Thoracic aorta (tissue), 2 donors: Measurements from ENCODE around the gene NUMA1. TPM values are rescaled to one million over a fixed set of nuclear protein-coding genes. Genes with fewer than 3 reads are reported as not detected.

Source experiments
- ATAC-seq: fragments of 150-250 bp; one replicate; pipeline ENCODE4 v1.8.0; 2017; ENCODE audit warnings: low read depth; ENCODE audit not compliant: insufficient number of reproducible peaks, low FRiP score
- DNase-seq: peaks from one replicate; pipeline ENCODE4 v3.0.0-alpha.2; 2020; ENCODE audit warnings: low spot score
- H3K27ac ChIP-seq, 2 donors: fragments of 200-600 bp; sonication (generic); 1 replicate in 1 of 2; 2 replicates in 1 of 2; pipeline ENCODE4 v1.5.1; 2016; ENCODE audit warnings: mild to moderate bottlenecking in 2 of 2, moderate library complexity in 2 of 2
- H3K27me3 ChIP-seq: fragments of 200-600 bp; sonication (generic); replicated peaks from 2 replicates; pipeline ENCODE4 v1.6.0; 2016; ENCODE audit warnings: mild to moderate bottlenecking; ENCODE audit not compliant: insufficient read depth
- H3K36me3 ChIP-seq: fragments of 200-600 bp; sonication (generic); one replicate; pipeline ENCODE4 v1.5.1; 2016
- H3K4me1 ChIP-seq, 2 donors: fragments of 200-600 bp; sonication (generic); 1 replicate in 1 of 2; 2 replicates in 1 of 2; pipeline versions ENCODE4 v1.5.1 to v1.6.0; 2016; ENCODE audit warnings: low read depth in 2 of 2, mild to moderate bottlenecking in 1 of 2; ENCODE audit not compliant: control insufficient read depth in 1 of 2
- H3K4me3 ChIP-seq: fragments of 200-600 bp; sonication (generic); 2 replicates; pipeline ENCODE4 v1.5.1; 2016; ENCODE audit warnings: mild to moderate bottlenecking
- H3K9me3 ChIP-seq: fragments of 200-600 bp; sonication (generic); 2 replicates; pipeline ENCODE4 v1.5.1; 2016
- CTCF ChIP-seq: fragments of 200-600 bp; sonication (generic); IDR thresholded peaks from one replicate; pipeline ENCODE4 v1.5.1; 2019; ENCODE audit warnings: antibody characterized with exemption
- total RNA-seq, 2 donors: library from RNA; depleted of rRNA; stranded (reverse); fragments of >200 nt; gene quantifications; one replicate each; pipeline versions ENCODE4 v1.1.0 to v1.2.3, GENCODE V29; 2016

The NUMA1 gene
- total RNA-seq, 2 donors from 2014 or later: 282 to 286 TPM

GRCh38 chr11:72102162-72102561, 21.8 kb upstream of the NUMA1 start:
- H3K4me3 ChIP-seq: peak overlapping the region; percentile 90
- peaks cover 17 to 34% of the 10 kb centered on the region in 2 donors for H3K4me1 ChIP-seq
- peaks cover 19% of the 10 kb centered on the region for H3K36me3 ChIP-seq
- TF ChIP-seq CTCF: no peak
- H3K9me3 ChIP-seq: no peaks in the 10 kb centered on the region
- DNase-seq (no peak), ATAC-seq (no peak)
- peak overlapping the region; percentile 91 to 92 for H3K27ac ChIP-seq
- no peaks in the 10 kb centered on the region for H3K27me3 ChIP-seq

GRCh38 chr11:72100462-72100861, 20.1 kb upstream of the NUMA1 start:
- H3K36me3 ChIP-seq: peaks cover 24% of the 10 kb centered on the region

GRCh38 chr11:72100009-72100408, 19.7 kb upstream of the NUMA1 start:
- Histone ChIP-seq H3K36me3 (peaks cover 25% of the 10 kb centered on the region), H3K27ac (no peak overlapping the region)
- DNase-seq: no peak

More at GRCh38 chr11:72100462-72100861, 20.1 kb upstream of the NUMA1 start:
- H3K4me1 ChIP-seq: peaks cover 17 to 34% of the 10 kb centered on the region in 2 donors
- H3K4me3 ChIP-seq: no peak overlapping the region
- H3K9me3 ChIP-seq: no peaks in the 10 kb centered on the region
- no peak for TF ChIP-seq CTCF
- DNase-seq: no peak
- no peak overlapping the region for H3K27ac ChIP-seq
- H3K27me3 ChIP-seq: no peaks in the 10 kb centered on the region
- ATAC-seq: no peak

GRCh38 chr11:72098741-72099140, 18.4 kb upstream of the NUMA1 start:
- DNase-seq (no peak), ATAC-seq (no peak)
- Histone ChIP-seq H3K36me3 (peaks cover 28% of the 10 kb centered on the region), H3K9me3 (no peaks in the 10 kb centered on the region), H3K27me3 (no peaks in the 10 kb centered on the region), H3K4me3 (no peak overlapping the region), H3K27ac (no peak overlapping the region), H3K4me1 (peaks cover 17 to 31% of the 10 kb centered on the region in 2 donors)
- no peak for TF ChIP-seq CTCF

More at GRCh38 chr11:72100009-72100408, 19.7 kb upstream of the NUMA1 start:
- Histone ChIP-seq H3K9me3 (no peaks in the 10 kb centered on the region), H3K4me1 (peaks cover 17 to 34% of the 10 kb centered on the region in 2 donors), H3K27me3 (no peaks in the 10 kb centered on the region), H3K4me3 (no peak overlapping the region)
- no peak for TF ChIP-seq CTCF
- no peak for ATAC-seq

- ATAC-seq (peak; percentile 33), DNase-seq (no peak)
- Histone ChIP-seq H3K36me3 (peaks cover 9% of the 10 kb centered on the region), H3K4me1 (peaks cover 0 to 10% of the 10 kb centered on the region in 2 donors), H3K4me3 (no peak overlapping the region), H3K27ac (peak overlapping the region in 1 of 2 donors; percentile 27), H3K27me3 (no peaks in the 10 kb centered on the region), H3K9me3 (no peaks in the 10 kb centered on the region)
- peak; percentile 77 for TF ChIP-seq CTCF
Observed at GRCh38 chr11:72091292-72091691, 10.9 kb upstream of the NUMA1 start.
